HG03558 (cell line): Measurements from ENCODE around the gene PLXNA2.

Experiments
- ATAC-seq: cut with Tn5 transposase; IDR thresholded peaks from one replicate; pipeline ENCODE4 v1.9.1; 2021; ENCODE audit warnings: moderate number of reproducible peaks; ENCODE audit not compliant: unreplicated experiment; ENCODE audit errors: extremely low read depth

The PLXNA2 gene

GRCh38 chr1:208243967-208244916 is at the start of gene PLXNA2:
Gene PLXNA2 (minus strand): TSS chr1:208244384. CDS start chr1:208217922, 26,462 bp downstream.
- no peak for ATAC-seq

- ATAC-seq: no peak
Measured at GRCh38 chr1:208292908-208293307, 48.7 kb upstream of the PLXNA2 start.

- ATAC-seq: no peak
Measured at GRCh38 chr1:208291923-208292711, 47.9 kb upstream of the PLXNA2 start.

DNA sequence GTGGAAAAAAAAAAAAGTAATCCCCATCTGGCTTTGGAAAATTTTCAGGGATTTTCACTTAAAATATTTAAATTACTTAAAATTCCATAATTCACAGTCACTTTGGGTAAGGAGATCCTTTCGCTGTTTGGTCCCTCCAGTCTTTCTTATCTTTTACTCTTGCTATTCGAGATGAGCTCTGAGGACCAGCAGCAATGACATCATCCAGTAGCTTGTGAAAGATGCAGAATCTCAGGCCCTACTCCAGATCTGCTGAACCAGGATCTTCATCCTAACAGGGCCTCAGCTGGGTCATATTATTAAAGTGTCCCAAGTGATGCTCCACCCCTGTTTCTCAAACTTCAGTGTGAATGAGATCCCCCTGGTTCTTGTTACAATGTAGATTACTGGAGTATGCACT is 46.9 kb upstream of the PLXNA2 start:
- ATAC-seq: no peak

- no peak for ATAC-seq
Measured at GRCh38 chr1:208289716-208290115, 45.5 kb upstream of the PLXNA2 start.

DNA sequence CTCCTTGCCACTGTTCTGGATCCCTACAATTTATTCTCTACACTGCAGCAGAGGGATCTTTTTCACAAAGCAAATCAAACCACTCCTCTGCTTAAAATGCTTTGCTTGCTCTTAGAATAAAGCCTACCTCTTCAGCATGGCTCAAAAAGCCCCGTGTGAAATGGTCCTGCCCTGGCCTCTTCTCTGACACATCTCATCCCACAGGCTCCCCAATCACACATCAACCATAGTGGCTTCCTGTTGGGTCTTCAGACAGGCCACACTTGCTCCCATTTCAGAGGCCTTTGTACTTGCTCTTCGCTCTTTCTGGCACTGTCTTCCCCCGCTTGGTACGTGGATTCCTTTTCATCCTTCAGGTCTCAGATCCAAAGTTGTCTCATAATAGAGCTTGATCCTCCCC is 44.3 kb upstream of the PLXNA2 start:
- ATAC-seq: no peak

DNA sequence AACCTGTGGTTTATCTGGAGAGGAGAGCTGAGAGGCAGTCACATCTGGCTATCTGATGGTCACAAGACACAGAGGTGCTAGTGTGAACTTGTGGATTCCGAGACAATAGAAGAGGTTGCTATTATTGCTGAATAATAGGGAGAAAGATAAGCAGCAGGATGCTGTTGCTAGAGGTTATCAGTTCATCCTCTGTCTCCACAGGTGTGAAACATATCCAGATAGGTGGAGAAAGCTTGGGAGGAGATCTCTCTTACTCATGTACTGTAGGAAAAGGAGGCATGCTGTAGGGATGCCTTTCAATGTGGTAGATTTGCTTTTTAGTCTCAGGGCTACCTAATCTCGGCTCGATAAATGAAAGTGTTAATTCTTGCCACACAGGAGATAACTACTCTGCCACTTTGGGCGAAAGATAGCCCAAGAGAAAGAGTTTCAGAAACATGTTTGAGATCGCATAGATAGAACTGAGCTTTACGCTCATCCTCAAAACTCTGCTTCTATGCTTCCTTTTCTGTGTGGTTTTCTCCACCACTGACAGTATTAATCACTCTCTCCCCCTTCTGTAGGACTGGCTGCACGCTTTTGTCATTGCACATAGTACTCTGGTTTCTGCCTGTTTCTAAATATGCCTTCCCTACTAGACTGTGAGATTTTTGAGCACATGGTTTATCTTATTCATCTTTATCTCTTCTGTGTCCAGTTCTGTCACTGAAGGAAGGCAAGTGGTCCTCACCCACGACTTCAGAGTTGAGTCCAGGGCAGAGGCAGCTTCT is 36.7 kb upstream of the PLXNA2 start:
- no peak for ATAC-seq

- no peak for ATAC-seq
Measured at GRCh38 chr1:208279826-208280588, 35.8 kb upstream of the PLXNA2 start.

DNA sequence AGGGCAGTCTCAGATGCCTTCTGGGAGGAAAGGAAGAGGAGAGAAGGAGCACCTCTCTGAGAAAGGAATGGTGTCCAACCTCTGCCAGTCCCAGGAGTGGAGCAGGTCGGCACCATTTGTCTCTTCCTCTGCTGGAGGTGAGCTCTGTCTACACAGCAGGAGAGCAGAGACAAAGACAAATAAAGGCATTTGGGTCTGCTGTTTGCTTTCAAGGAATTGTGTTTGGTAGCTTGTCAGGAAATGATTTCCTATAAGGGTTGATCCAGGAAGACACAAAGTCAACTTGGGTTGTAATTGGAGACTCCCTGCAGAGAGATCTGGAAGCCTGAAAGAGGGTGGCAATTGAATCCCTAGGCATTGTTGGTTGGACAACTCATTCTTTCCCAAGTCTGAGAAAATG is 34.5 kb upstream of the PLXNA2 start:
- no peak for ATAC-seq

- ATAC-seq: no peak
Measured at GRCh38 chr1:208276757-208277435, 32.7 kb upstream of the PLXNA2 start.

DNA sequence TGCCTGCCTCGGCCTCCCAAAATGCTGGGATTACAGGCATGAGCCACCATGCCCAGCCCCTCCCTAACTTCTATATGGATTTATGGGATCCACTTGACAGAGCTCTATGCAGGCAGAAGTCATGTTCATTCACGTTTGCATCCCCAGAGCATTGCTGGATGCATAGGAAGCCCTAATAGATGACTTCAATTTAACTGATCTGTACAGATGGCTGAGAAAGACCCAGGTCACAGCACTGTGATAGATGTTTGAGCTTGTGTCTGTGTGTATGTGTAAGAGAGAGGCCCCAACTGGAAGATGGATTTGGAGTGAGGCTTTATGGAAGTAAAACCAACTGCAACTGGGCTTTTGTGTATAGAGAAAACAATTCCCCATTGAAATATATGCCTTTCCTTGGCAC is 30.9 kb upstream of the PLXNA2 start:
- no peak for ATAC-seq

GRCh38 chr1:208273386-208274017 is 29.3 kb upstream of the PLXNA2 start:
- no peak for ATAC-seq

GRCh38 chr1:208272713-208273112 is 28.5 kb upstream of the PLXNA2 start:
- no peak for ATAC-seq

DNA sequence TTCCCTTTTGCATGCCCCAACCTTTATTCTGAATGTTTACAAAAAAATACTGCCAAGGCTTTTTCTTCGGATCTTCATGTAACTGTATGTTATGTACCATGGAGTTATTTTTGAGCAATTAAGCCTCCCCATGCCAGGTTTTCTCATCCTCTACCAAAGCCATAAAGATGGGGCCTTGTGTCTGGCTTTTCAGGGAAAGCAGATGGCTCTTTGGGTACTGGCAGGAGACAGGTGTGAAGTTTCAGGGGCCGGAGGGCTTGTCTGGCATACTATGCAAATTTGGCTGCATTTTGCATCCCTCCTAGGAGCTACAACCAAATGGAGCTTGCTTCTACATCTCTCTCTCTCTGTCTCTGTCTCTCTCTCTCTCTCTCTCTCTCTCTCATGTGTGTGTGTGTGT is 28.1 kb upstream of the PLXNA2 start:
- no peak for ATAC-seq

DNA sequence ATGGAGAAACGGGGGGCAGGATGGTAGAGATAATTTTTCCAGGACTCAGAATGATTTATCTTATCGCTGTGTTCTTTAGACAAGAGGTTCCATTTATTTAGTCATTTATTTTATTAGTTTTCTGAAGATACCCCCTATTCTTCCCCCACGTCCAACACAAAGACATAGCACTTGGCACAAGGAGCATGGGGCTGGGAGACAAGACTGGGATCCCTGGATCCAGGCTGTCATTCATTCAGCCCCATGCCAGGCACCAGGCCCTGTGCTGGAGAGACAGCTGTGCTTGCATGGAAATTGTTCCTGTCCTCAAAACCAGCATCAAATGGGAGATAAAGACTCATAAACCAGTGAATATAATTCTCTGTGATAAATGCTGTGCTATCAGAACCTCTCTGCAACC is 27.1 kb upstream of the PLXNA2 start:
- no peak for ATAC-seq

GRCh38 chr1:208270651-208271141 is 26.5 kb upstream of the PLXNA2 start:
- ATAC-seq: no peak

DNA sequence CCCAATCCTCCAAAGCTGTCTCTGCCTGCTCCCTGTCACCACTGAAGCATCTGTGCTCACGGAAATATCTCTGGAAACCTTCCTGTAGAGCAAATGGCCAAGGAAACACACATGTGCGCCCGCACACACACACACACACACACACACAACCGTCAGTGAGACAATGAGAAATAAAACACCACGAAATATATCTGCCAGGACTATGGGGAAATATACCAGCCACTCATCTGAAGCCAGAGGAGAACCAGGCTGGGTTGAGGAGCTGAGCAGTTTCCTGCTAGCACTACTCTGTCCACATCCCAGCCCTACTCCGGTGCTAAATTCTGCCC is 25.1 kb upstream of the PLXNA2 start:
- no peak for ATAC-seq

DNA sequence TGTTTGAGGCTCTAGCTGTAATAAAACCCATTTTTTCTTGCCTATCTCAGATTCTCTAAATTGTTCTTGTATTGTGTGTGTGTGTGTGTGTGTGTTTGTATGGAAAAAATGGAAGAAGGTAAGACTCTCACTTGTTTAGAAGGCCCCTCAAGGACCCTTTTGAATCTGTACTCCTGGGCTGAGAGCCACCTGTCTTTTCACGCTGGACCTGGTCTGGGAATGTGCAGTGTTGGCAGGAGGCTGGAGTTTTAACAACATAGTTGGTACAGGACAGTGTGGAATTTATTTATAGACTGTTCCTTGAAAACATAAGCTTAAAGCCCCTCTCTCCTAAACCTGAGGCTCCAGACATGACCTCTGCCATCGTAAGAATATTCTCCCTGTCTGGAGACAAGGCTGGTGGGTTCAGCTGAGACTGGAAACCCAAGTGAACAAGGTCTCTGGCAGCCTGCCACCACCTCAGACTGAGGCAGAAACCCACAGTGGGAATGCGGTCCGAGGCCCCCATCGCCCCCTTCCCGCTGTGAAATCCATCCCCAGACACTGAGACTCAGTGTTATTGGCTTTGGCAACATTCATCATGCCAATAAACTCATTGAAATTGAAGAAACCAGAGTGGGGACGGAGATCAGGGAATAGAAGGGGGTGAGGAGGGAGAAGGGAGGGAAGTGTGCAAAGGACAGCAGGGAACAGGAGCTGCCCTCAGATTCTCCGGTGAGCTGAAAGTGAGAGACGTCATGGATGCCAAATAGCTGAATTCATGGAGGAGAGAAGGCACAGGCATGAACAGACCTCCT is 24.6 kb upstream of the PLXNA2 start:
- no peak for ATAC-seq
